Ureter (tissue), 1 donor: ENCODE measurements around the gene LDAH. TPM values are rescaled to one million over a fixed set of nuclear protein-coding genes. Genes with fewer than 3 reads are reported as not detected.
"Not testable (repeated sequence)": the region's sequence is repeated elsewhere in the genome, so short reads cannot be mapped to it uniquely, and the experiment has no call there.

Experiments used
- DNase-seq: peaks from one replicate; pipeline ENCODE4 v3.0.0-alpha.2; 2020; ENCODE audit warnings: low spot score
- total RNA-seq: library from RNA; stranded (reverse); gene quantifications from one replicate; pipeline ENCODE4 v1.2.4, GENCODE V29; 2023
- donor health status: DM: yes; HTN: yes; CAD: no.

LDAH gene
- 42.5 TPM for total RNA-seq

- peak; percentile 96 for DNase-seq
Measured at GRCh38 chr2:20822535-20823490, at the start of gene LDAH. TSS of gene LDAH (minus strand) at chr2:20823101. CDS start at chr2:20801463, 21,638 bp downstream.

- DNase-seq, result no peak
Measured at GRCh38 chr2:20868377-20868776, 45.5 kb upstream of the LDAH start.

- DNase-seq, result no peak
Measured at GRCh38 chr2:20862850-20863249, 39.9 kb upstream of the LDAH start.

GRCh38 chr2:20855456-20855855 is 32.6 kb upstream of the LDAH start:
- DNase-seq, result no peak

GRCh38 chr2:20852670-20853069 is 29.8 kb upstream of the LDAH start:
- DNase-seq, result no peak

- DNase-seq, result no peak
Measured at GRCh38 chr2:20852139-20852538, 29.2 kb upstream of the LDAH start.

- no peak for DNase-seq
Measured at GRCh38 chr2:20844246-20844645, 21.3 kb upstream of the LDAH start.

GRCh38 chr2:20839052-20839451 is 16.2 kb upstream of the LDAH start:
- DNase-seq, result no peak

GRCh38 chr2:20838016-20838415 is 15.1 kb upstream of the LDAH start:
- no peak for DNase-seq

- no peak for DNase-seq
Measured at GRCh38 chr2:20836521-20836920, 13.6 kb upstream of the LDAH start.

GRCh38 chr2:20834331-20834730 is 11.4 kb upstream of the LDAH start:
- DNase-seq, result no peak

GRCh38 chr2:20832606-20833005 is 9.7 kb upstream of the LDAH start:
- no peak for DNase-seq

GRCh38 chr2:20829861-20830260 is 7.0 kb upstream of the LDAH start:
- no peak for DNase-seq

GRCh38 chr2:20823917-20824316 is 1.0 kb upstream of the LDAH start:
- no peak for DNase-seq

GRCh38 chr2:20818820-20819219 is 4.1 kb downstream of the LDAH start:
- no peak for DNase-seq

- DNase-seq, result no peak
Measured at GRCh38 chr2:20815216-20815615, 7.7 kb downstream of the LDAH start.

GRCh38 chr2:20812779-20813178 is 10.1 kb downstream of the LDAH start:
- no peak for DNase-seq

GRCh38 chr2:20806286-20806685 is 16.6 kb downstream of the LDAH start:
- no peak for DNase-seq

- DNase-seq, result no peak
Measured at GRCh38 chr2:20803974-20804373, 18.9 kb downstream of the LDAH start.

- DNase-seq, result no peak
Measured at GRCh38 chr2:20803226-20803682, 19.6 kb downstream of the LDAH start.

GRCh38 chr2:20797096-20797495 is 25.8 kb downstream of the LDAH start:
- no peak for DNase-seq

- peak; percentile 63 for DNase-seq
Measured at GRCh38 chr2:20796374-20796791, 26.5 kb downstream of the LDAH start.

GRCh38 chr2:20793944-20794343 is 29.0 kb downstream of the LDAH start:
- not testable (repeated sequence) for DNase-seq
